Loucy (cell line): ENCODE results near the gene TUSC1.

Experiments
- H2AFZ ChIP-seq: fragments of 200-600 bp; sonication (generic); 2 replicates; pipeline ENCODE4 v1.6.0; 2016; ENCODE audit warnings: antibody characterized with exemption, mild to moderate bottlenecking, low read length, moderate library complexity
- H3F3A ChIP-seq: fragments of 200-600 bp; 2 replicates; pipeline ENCODE4 v1.6.0; 2016; ENCODE audit warnings: antibody characterized with exemption, low read depth, mild to moderate bottlenecking
- H3K27me3 ChIP-seq: fragments of 200-600 bp; sonication (generic); 2 replicates; pipeline ENCODE4 v1.6.1; 2014; ENCODE audit warnings: low read length, mild to moderate bottlenecking; ENCODE audit not compliant: insufficient read depth, poor library complexity, severe bottlenecking
- H3K36me3 ChIP-seq: fragments of 200-600 bp; sonication (generic); 2 replicates; pipeline ENCODE4 v1.6.1; 2016; ENCODE audit warnings: low read length; ENCODE audit not compliant: insufficient read depth
- H3K4me1 ChIP-seq: fragments of 200-600 bp; sonication (generic); 2 replicates; pipeline ENCODE4 v1.5.1; 2014; ENCODE audit warnings: low read length, mild to moderate bottlenecking; ENCODE audit not compliant: insufficient read depth, poor library complexity, severe bottlenecking
- H3K4me2 ChIP-seq: fragments of 200-600 bp; sonication (generic); 2 replicates; pipeline ENCODE4 v1.6.0; 2014; ENCODE audit warnings: antibody characterized with exemption, low read length, low read depth, mild to moderate bottlenecking; ENCODE audit not compliant: poor library complexity, severe bottlenecking
- H3K4me3 ChIP-seq: fragments of 200-600 bp; sonication (generic); 2 replicates; pipeline ENCODE4 v1.5.1; 2014; ENCODE audit warnings: low read length, mild to moderate bottlenecking, mixed read lengths; ENCODE audit not compliant: poor library complexity, severe bottlenecking
- H3K79me2 ChIP-seq: fragments of 200-600 bp; sonication (generic); 2 replicates; pipeline ENCODE4 v1.6.1; 2014; ENCODE audit warnings: low read length; ENCODE audit not compliant: insufficient read depth
- H3K9ac ChIP-seq: fragments of 200-600 bp; sonication (generic); 2 replicates; pipeline ENCODE4 v1.6.0; 2014; ENCODE audit warnings: mild to moderate bottlenecking, low read depth, low read length, moderate library complexity; ENCODE audit not compliant: poor library complexity, severe bottlenecking
- H3K9me2 ChIP-seq: fragments of 200-600 bp; sonication (generic); replicated peaks from 2 replicates; pipeline ENCODE4 v1.6.1; 2016; ENCODE audit warnings: low read depth, low read length, mixed read lengths
- H3K9me3 ChIP-seq: fragments of 200-600 bp; sonication (generic); 2 replicates; pipeline ENCODE4 v1.6.1; 2014; ENCODE audit warnings: mild to moderate bottlenecking, antibody characterized with exemption, low read length, low read depth; ENCODE audit not compliant: insufficient read depth
- H4K20me1 ChIP-seq: fragments of 200-600 bp; sonication (generic); 2 replicates; pipeline ENCODE4 v1.6.0; 2014; ENCODE audit warnings: antibody characterized with exemption, low read length, mild to moderate bottlenecking; ENCODE audit not compliant: insufficient read depth, poor library complexity, severe bottlenecking
- CTCF ChIP-seq: fragments of 200-600 bp; sonication (generic); conservative IDR thresholded peaks from 2 replicates; pipeline ENCODE4 v1.5.1; 2014; ENCODE audit warnings: mild to moderate bottlenecking, antibody characterized with exemption, low read length
- EZH2phosphoT487 ChIP-seq: fragments of 200-600 bp; IDR thresholded peaks from 2 replicates; pipeline ENCODE4 v1.6.1; 2018; ENCODE audit warnings: antibody characterized with exemption, mild to moderate bottlenecking, moderate library complexity, borderline replicate concordance

Gene TUSC1

GRCh38 chr9:25629231-25629630, 49.0 kb downstream of the TUSC1 start:
- no peak overlapping the region for H2AFZ ChIP-seq
- no peaks in the 10 kb centered on the region for H4K20me1 ChIP-seq
- no peaks in the 10 kb centered on the region for H3K36me3 ChIP-seq
- H3K9me2 ChIP-seq: no peaks in the 10 kb centered on the region
- no peak overlapping the region for H3K9ac ChIP-seq
- H3K27me3 ChIP-seq: no peaks in the 10 kb centered on the region
- H3K4me3 ChIP-seq: no peak overlapping the region
- no peaks in the 10 kb centered on the region for H3F3A ChIP-seq
- H3K4me2 ChIP-seq: no peak overlapping the region
- no peaks in the 10 kb centered on the region; the same call in 1 of the 2 replicates for H3K9me3 ChIP-seq
- no peaks in the 10 kb centered on the region for H3K4me1 ChIP-seq
- no peaks in the 10 kb centered on the region for H3K79me2 ChIP-seq
- no peak for TF ChIP-seq EZH2phosphoT487
- TF ChIP-seq CTCF: no peak
